Panc1 (cell line): ENCODE results near the gene SHISAL1. TPM values are rescaled to one million over a fixed set of nuclear protein-coding genes. Genes with fewer than 3 reads are reported as not detected.

Source experiments
- ATAC-seq: fragments of 200-7000 bp; cut with Tn5 transposase; 2 replicates; pipeline ENCODE4 v1.9.1; 2020; ENCODE audit warnings: mild to moderate bottlenecking, moderate library complexity
- BruUV-seq: library from RNA; stranded (reverse); fragments of 400-500 nt; replicated peaks from 2 replicates; lab custom pipeline; 2021; lab: Mats Ljungman, UMichigan
- CTCF ChIA-PET: fragments of 300-600 bp; sonication (Branson Sonifier 250); formaldehyde crosslinking; loops from one replicate; lab custom pipeline; 2022; ENCODE audit warnings: antibody characterized with exemption; lab: Charles Lee
- POLR2A ChIA-PET: fragments of 300-600 bp; sonication (Branson Sonifier 250); formaldehyde crosslinking; loops from one replicate; lab custom pipeline; 2022; ENCODE audit warnings: antibody characterized with exemption; lab: Charles Lee
- DNase-seq: peaks from one replicate; pipeline ENCODE4 v3.0.0-alpha.2; 2010; ENCODE audit warnings: low read depth, low spot score
- H3K27ac ChIP-seq: 2 replicates; pipeline ENCODE4 v1.5.1; 2011; ENCODE audit warnings: mild to moderate bottlenecking, low read length, inconsistent platforms
- H3K27me3 ChIP-seq: fragments of 200-500 bp; sonication (Bioruptor generic); 2 replicates; pipeline ENCODE4 v1.6.0; 2014; ENCODE audit warnings: low read length, inconsistent platforms; ENCODE audit not compliant: control insufficient read depth, insufficient read depth
- H3K36me3 ChIP-seq: fragments of 200-500 bp; sonication (Bioruptor generic); 2 replicates; pipeline ENCODE4 v1.5.1; 2014; ENCODE audit warnings: inconsistent platforms, mild to moderate bottlenecking, low read length, moderate library complexity; ENCODE audit not compliant: control insufficient read depth, insufficient read depth
- H3K4me1 ChIP-seq: 2 replicates; pipeline ENCODE4 v1.5.1; 2011; ENCODE audit warnings: inconsistent platforms, mild to moderate bottlenecking, low read length, moderate library complexity; ENCODE audit not compliant: control insufficient read depth, insufficient read depth
- H3K4me3 ChIP-seq, 2 experiments: 2 replicates each; pipeline ENCODE4 v1.5.1; 2011 to 2012; ENCODE audit warnings: low read depth in 2 of 2, low read length in 2 of 2, mild to moderate bottlenecking in 2 of 2, inconsistent platforms in 1 of 2, moderate library complexity in 1 of 2
- H3K9me3 ChIP-seq: fragments of 200-500 bp; sonication (Bioruptor generic); 2 replicates; pipeline ENCODE4 v1.5.1; 2014; ENCODE audit warnings: low read depth, mild to moderate bottlenecking, inconsistent platforms, low read length, moderate library complexity; ENCODE audit not compliant: control insufficient read depth, insufficient read depth
- CTCF ChIP-seq: fragments of 450-650 bp; IDR thresholded peaks from 2 replicates; pipeline ENCODE4 v1.5.1; 2017; ENCODE audit warnings: mild to moderate bottlenecking
- POLR2AphosphoS5 ChIP-seq: IDR thresholded peaks from 2 replicates; pipeline ENCODE4 v1.6.1; 2012; ENCODE audit warnings: mild to moderate bottlenecking, low read depth, low read length, moderate library complexity
- REST ChIP-seq, 2 experiments: IDR thresholded peaks; 2 replicates each; pipeline ENCODE4 v1.6.1; 2011 to 2012; ENCODE audit warnings: low read depth in 2 of 2, control low read depth in 1 of 2, low read length in 1 of 2, mild to moderate bottlenecking in 1 of 2, moderate library complexity in 1 of 2; ENCODE audit not compliant: insufficient read depth in 1 of 2
- SIN3A ChIP-seq: IDR thresholded peaks from 2 replicates; pipeline ENCODE4 v1.6.1; 2012; ENCODE audit warnings: low read depth, mild to moderate bottlenecking, low read length, moderate library complexity, borderline replicate concordance; ENCODE audit not compliant: insufficient read depth
- TCF7L2 ChIP-seq: IDR thresholded peaks from 2 replicates; pipeline ENCODE4 v1.6.1; 2011; ENCODE audit warnings: mild to moderate bottlenecking, low read depth, low read length, inconsistent platforms
- in situ Hi-C: cut with HindIII; loops from 2 replicates; pipeline ENCODE4 v1.10.0; 2016; ENCODE audit warnings: low sequenced_read_pairs, low pct_unique_long_range_greater_than_20kb
- intact Hi-C: fragments of 100-400 bp; cut with micrococcal nuclease; formaldehyde crosslinking; loops from one replicate; pipeline ENCODE4 v1.10.0; 2022; ENCODE audit not compliant: unreplicated experiment
- total RNA-seq: library from RNA; stranded (reverse); gene quantifications from one replicate; pipeline ENCODE4 v1.2.1, GENCODE V29; 2021; ENCODE audit not compliant: unreplicated experiment

The SHISAL1 gene
- total RNA-seq, 1 experiment from 2014 or later, result 1.2 TPM

GRCh38 chr22:44349594-44349993 lies 36.8 kb upstream of the SHISAL1 start:
- Histone ChIP-seq H3K27me3 (no peaks in the 10 kb centered on the region; the same call in 1 of the 2 replicates), H3K27ac (no peak overlapping the region), H3K4me3 (no peak overlapping the region), H3K4me1 (no peaks in the 10 kb centered on the region), H3K36me3 (no peaks in the 10 kb centered on the region), H3K9me3 (no peaks in the 10 kb centered on the region)
- intact Hi-C loops, result loop anchor here (10.0 kb wide), 1 partner anchor 275 kb away; no protein-coding TSS in a partner anchor
- DNase-seq (no peak), ATAC-seq (no peak)
- POLR2A ChIA-PET, result no interaction called here
- BruUV-seq, result no TSS peak
- no peak for TF ChIP-seq POLR2AphosphoS5
- no peak for TF ChIP-seq SIN3A
- TF ChIP-seq CTCF, result no peak
- TF ChIP-seq TCF7L2, result no peak
- no peak for TF ChIP-seq REST (IDR thresholded peaks at IDR 0.05; ENCODE audit: insufficient read depth in 1 of 2, low read depth in 2 of 2, low read length in 1 of 2)
- in situ Hi-C loops, result no loop called here
- CTCF ChIA-PET, result interaction anchor here (0.5 kb wide), 1 partner anchor 43 kb away, joined by 11 read pairs; no protein-coding TSS in a partner anchor

GRCh38 chr22:44348971-44349560 lies 36.3 kb upstream of the SHISAL1 start:
- peak; percentile 49; the same call in 1 of the 2 replicates for ATAC-seq
- in situ Hi-C loops (no loop called here), intact Hi-C loops (loop anchor here (10.0 kb wide), 1 partner anchor 276 kb away; no protein-coding TSS in a partner anchor)
- ChIA-PET CTCF (no interaction called here), POLR2A (interaction anchor here (0.5 kb wide), 1 partner anchor 172 kb away, joined by 4 read pairs; no protein-coding TSS in a partner anchor)
- no peaks in the 10 kb centered on the region for H3K36me3 ChIP-seq
- H3K27me3 ChIP-seq, result no peaks in the 10 kb centered on the region; the same call in 1 of the 2 replicates
- H3K27ac ChIP-seq, result no peak overlapping the region
- DNase-seq, result no peak
- TF ChIP-seq REST (IDR thresholded peaks at IDR 0.05; ENCODE audit: insufficient read depth in 1 of 2, low read depth in 2 of 2, low read length in 1 of 2) (no peak), TCF7L2 (no peak), SIN3A (no peak)
- H3K4me3 ChIP-seq, result no peak overlapping the region
- H3K9me3 ChIP-seq, result no peaks in the 10 kb centered on the region
- no TSS peak for BruUV-seq
- H3K4me1 ChIP-seq, result no peaks in the 10 kb centered on the region
